CD4-positive, alpha-beta memory T cell (primary cell): ENCODE data around the gene OPTN. TPM values are rescaled to one million over a fixed set of nuclear protein-coding genes. Genes with fewer than 3 reads are reported as not detected.

Source experiments
- CTCF ChIA-PET: fragments of 350-600 bp; sonication (Branson Sonifier 250); formaldehyde crosslinking; loops from one replicate; lab custom pipeline; 2021; ENCODE audit warnings: inconsistent platforms; ENCODE audit not compliant: partially characterized antibody; lab: Charles Lee
- POLR2A ChIA-PET: fragments of 350-600 bp; sonication (Branson Sonifier 250); formaldehyde crosslinking; loops from one replicate; lab custom pipeline; 2021; ENCODE audit not compliant: partially characterized antibody; lab: Charles Lee
- DNase-seq, 5 donors: peaks; one replicate each; pipeline versions ENCODE4 v3.0.0 to v3.0.0-alpha.2; 2020 to 2022; ENCODE audit warnings: mixed read lengths in 1 of 5
- H3K27ac ChIP-seq: one replicate; pipeline ENCODE4 v1.7.0; 2013; ENCODE audit warnings: low read depth, low read length
- H3K27me3 ChIP-seq: 2 replicates; pipeline ENCODE4 v1.7.0; 2013; ENCODE audit warnings: mild to moderate bottlenecking, low read length, moderate library complexity; ENCODE audit not compliant: insufficient read depth
- H3K36me3 ChIP-seq: 2 replicates; pipeline ENCODE4 v1.7.0; 2013; ENCODE audit warnings: mild to moderate bottlenecking, low read length, moderate library complexity; ENCODE audit not compliant: insufficient read depth
- H3K4me1 ChIP-seq: 2 replicates; pipeline ENCODE4 v1.7.0; 2013; ENCODE audit warnings: mild to moderate bottlenecking, low read length, moderate library complexity; ENCODE audit not compliant: insufficient read depth
- H3K4me3 ChIP-seq, 2 donors: one replicate each; pipeline ENCODE4 v1.7.0; 2013; ENCODE audit warnings: low read length in 2 of 2, mild to moderate bottlenecking in 1 of 2
- H3K9me3 ChIP-seq, 2 donors: one replicate each; pipeline ENCODE4 v1.7.0; 2013; ENCODE audit warnings: low read length in 2 of 2, control low read depth in 1 of 2; ENCODE audit not compliant: control insufficient read depth in 1 of 2
- H3K27ac Mint-ChIP-seq, 7 donors: one replicate each; pipeline ENCODE4 v1.8.0; 2020 to 2021; ENCODE audit warnings: mixed read lengths in 7 of 7, mild to moderate bottlenecking in 6 of 7, inconsistent platforms in 3 of 7, moderate library complexity in 3 of 7
- H3K27me3 Mint-ChIP-seq, 2 donors: one replicate each; pipeline ENCODE4 v1.8.0; 2020 to 2021; ENCODE audit warnings: mixed read lengths in 2 of 2
- H3K36me3 Mint-ChIP-seq, 2 donors: one replicate each; pipeline ENCODE4 v1.8.0; 2020 to 2021; ENCODE audit warnings: mixed read lengths in 2 of 2, inconsistent platforms in 1 of 2, mild to moderate bottlenecking in 1 of 2
- H3K4me1 Mint-ChIP-seq, 4 donors: one replicate each; pipeline ENCODE4 v1.8.0; 2020 to 2021; ENCODE audit warnings: mixed read lengths in 4 of 4, mild to moderate bottlenecking in 1 of 4
- H3K4me3 Mint-ChIP-seq, 8 donors: one replicate each; pipeline ENCODE4 v1.8.0; 2020 to 2021; ENCODE audit warnings: mixed read lengths in 8 of 8, mild to moderate bottlenecking in 7 of 8, moderate library complexity in 6 of 8, inconsistent platforms in 3 of 8
- H3K9me3 Mint-ChIP-seq, 8 donors: one replicate each; pipeline ENCODE4 v1.8.0; 2020 to 2021; ENCODE audit warnings: mixed read lengths in 8 of 8, mild to moderate bottlenecking in 5 of 8, inconsistent platforms in 3 of 8, moderate library complexity in 1 of 8
- intact Hi-C: fragments of 100-400 bp; cut with micrococcal nuclease; formaldehyde crosslinking; loops from one replicate; pipeline ENCODE4 v1.15.1; 2023
- polyA plus RNA-seq, 2 donors: library from polyadenylated mRNA; unstranded; fragments of 300-500 nt; fragmentation: Illumina TruSeq; gene quantifications; one replicate each; pipeline ENCODE4 v1.2.3, GENCODE V29; 2021
- total RNA-seq, 2 experiments: library from RNA; stranded (reverse); gene quantifications; one replicate each; pipeline ENCODE4 v1.2.3, GENCODE V29; 2021

The OPTN gene
- total and polyA plus RNA-seq, 4 experiments from 2014 or later: 40.3 to 148 (median 124) TPM

GRCh38 chr10:13173616-13174015 is 73.7 kb downstream of the OPTN start:
- no peaks in the 10 kb centered on the region for H3K36me3 ChIP-seq
- POLR2A ChIA-PET: no interaction called here
- H3K9me3 ChIP-seq: no peaks in the 10 kb centered on the region
- DNase-seq: no peak
- no peak overlapping the region for H3K4me3 ChIP-seq
- Mint-ChIP-seq H3K4me1 (no peaks in the 10 kb centered on the region), H3K9me3 (no peaks in the 10 kb centered on the region), H3K27me3 (no peaks in the 10 kb centered on the region), H3K36me3 (no peaks in the 10 kb centered on the region), H3K4me3 (no peak overlapping the region), H3K27ac (peak overlapping the region in 1 of 7 donors; percentile 38)
- H3K4me1 ChIP-seq: no peaks in the 10 kb centered on the region
- no peaks in the 10 kb centered on the region for H3K27me3 ChIP-seq
- H3K27ac ChIP-seq: no peak overlapping the region
- CTCF ChIA-PET: no interaction called here
- intact Hi-C loops: no loop called here

- Mint-ChIP-seq H3K27me3 (no peaks in the 10 kb centered on the region), H3K27ac (no peak overlapping the region), H3K4me1 (peaks cover 0 to 1% (median 0%) of the 10 kb centered on the region in 4 donors), H3K9me3 (no peaks in the 10 kb centered on the region), H3K36me3 (no peaks in the 10 kb centered on the region), H3K4me3 (no peak overlapping the region)
- DNase-seq: no peak
- intact Hi-C loops: no loop called here
- H3K4me1 ChIP-seq: no peaks in the 10 kb centered on the region
- ChIA-PET CTCF (interaction anchor here (1.9 kb wide), 1 partner anchor 259 kb away, joined by 4 read pairs; no protein-coding TSS in a partner anchor), POLR2A (no interaction called here)
- no peak overlapping the region for H3K27ac ChIP-seq
- H3K4me3 ChIP-seq: no peak overlapping the region
- H3K9me3 ChIP-seq: no peaks in the 10 kb centered on the region
- no peaks in the 10 kb centered on the region for H3K27me3 ChIP-seq
- H3K36me3 ChIP-seq: no peaks in the 10 kb centered on the region
These were observed 80.8 kb downstream of the OPTN start for GRCh38 chr10:13180788-13181187.

- Mint-ChIP-seq H3K27me3 (no peaks in the 10 kb centered on the region), H3K36me3 (no peaks in the 10 kb centered on the region), H3K27ac (no peak overlapping the region), H3K4me1 (peaks cover 0 to 1% (median 0%) of the 10 kb centered on the region in 4 donors), H3K9me3 (no peaks in the 10 kb centered on the region), H3K4me3 (no peak overlapping the region)
- intact Hi-C loops: no loop called here
- CTCF ChIA-PET: no interaction called here
- no peaks in the 10 kb centered on the region for H3K27me3 ChIP-seq
- no peaks in the 10 kb centered on the region for H3K36me3 ChIP-seq
- H3K27ac ChIP-seq: no peak overlapping the region
- no peak overlapping the region for H3K4me3 ChIP-seq
- no peak for DNase-seq
- no peaks in the 10 kb centered on the region for H3K9me3 ChIP-seq
- H3K4me1 ChIP-seq: no peaks in the 10 kb centered on the region
- POLR2A ChIA-PET: interaction anchor here (0.6 kb wide), 1 partner anchor 11 kb away, joined by 3 read pairs; no protein-coding TSS in a partner anchor
These were observed 82.5 kb downstream of the OPTN start for GRCh38 chr10:13182424-13182823.

GRCh38 chr10:13183625-13184024 is 83.7 kb downstream of the OPTN start:
- Mint-ChIP-seq H3K4me1 (peaks cover 0 to 1% (median 0%) of the 10 kb centered on the region in 4 donors), H3K27me3 (no peaks in the 10 kb centered on the region), H3K4me3 (no peak overlapping the region), H3K9me3 (no peaks in the 10 kb centered on the region), H3K36me3 (no peaks in the 10 kb centered on the region), H3K27ac (no peak overlapping the region)
- no peak for DNase-seq
- intact Hi-C loops: no loop called here
- H3K27ac ChIP-seq: no peak overlapping the region
- ChIA-PET CTCF (no interaction called here), POLR2A (no interaction called here)
- H3K9me3 ChIP-seq: no peaks in the 10 kb centered on the region
- no peaks in the 10 kb centered on the region for H3K36me3 ChIP-seq
- H3K4me1 ChIP-seq: no peaks in the 10 kb centered on the region
- no peaks in the 10 kb centered on the region for H3K27me3 ChIP-seq
- no peak overlapping the region for H3K4me3 ChIP-seq

- no peaks in the 10 kb centered on the region for H3K36me3 ChIP-seq
- H3K36me3 Mint-ChIP-seq: no peaks in the 10 kb centered on the region
- H3K9me3 ChIP-seq: no peaks in the 10 kb centered on the region
- H3K27me3 ChIP-seq: no peaks in the 10 kb centered on the region
- no peak for DNase-seq
- ChIA-PET POLR2A (no interaction called here), CTCF (no interaction called here)
- H3K27me3 Mint-ChIP-seq: no peaks in the 10 kb centered on the region
- no peaks in the 10 kb centered on the region for H3K9me3 Mint-ChIP-seq
- H3K27ac Mint-ChIP-seq: no peak overlapping the region
- H3K27ac ChIP-seq: no peak overlapping the region
- intact Hi-C loops: no loop called here
- no peak overlapping the region for H3K4me3 Mint-ChIP-seq
- H3K4me1 ChIP-seq: no peaks in the 10 kb centered on the region
- H3K4me1 Mint-ChIP-seq: peaks cover 0 to 1% (median 0%) of the 10 kb centered on the region in 4 donors
- no peak overlapping the region for H3K4me3 ChIP-seq
These were observed 84.3 kb downstream of the OPTN start for GRCh38 chr10:13184276-13184675.

- POLR2A ChIA-PET: no interaction called here
- CTCF ChIA-PET: no interaction called here
- intact Hi-C loops: no loop called here
These were observed 85.0 kb downstream of the OPTN start for GRCh38 chr10:13184730-13185514.

GRCh38 chr10:13187135-13187534 is 87.2 kb downstream of the OPTN start:
- POLR2A ChIA-PET: no interaction called here
- Histone ChIP-seq H3K36me3 (no peaks in the 10 kb centered on the region), H3K27ac (no peak overlapping the region), H3K9me3 (no peaks in the 10 kb centered on the region), H3K4me1 (no peaks in the 10 kb centered on the region), H3K4me3 (no peak overlapping the region), H3K27me3 (no peaks in the 10 kb centered on the region)
- Mint-ChIP-seq H3K4me3 (no peak overlapping the region), H3K4me1 (no peaks in the 10 kb centered on the region), H3K27me3 (no peaks in the 10 kb centered on the region), H3K27ac (peak overlapping the region in 3 of 7 donors; percentile 35 to 41 (median 38)), H3K9me3 (no peaks in the 10 kb centered on the region), H3K36me3 (no peaks in the 10 kb centered on the region)
- CTCF ChIA-PET: no interaction called here
- intact Hi-C loops: no loop called here
- no peak for DNase-seq

More at GRCh38 chr10:13184730-13185514, 85.0 kb downstream of the OPTN start:
- Histone ChIP-seq H3K4me1 (no peaks in the 10 kb centered on the region), H3K27ac (no peak overlapping the region), H3K9me3 (no peaks in the 10 kb centered on the region), H3K36me3 (no peaks in the 10 kb centered on the region), H3K4me3 (no peak overlapping the region), H3K27me3 (no peaks in the 10 kb centered on the region)
- Mint-ChIP-seq H3K9me3 (no peaks in the 10 kb centered on the region), H3K4me3 (no peak overlapping the region), H3K27me3 (no peaks in the 10 kb centered on the region), H3K4me1 (peaks cover 0 to 1% (median 0%) of the 10 kb centered on the region in 4 donors), H3K27ac (no peak overlapping the region), H3K36me3 (no peaks in the 10 kb centered on the region)
- no peak for DNase-seq
